K562 (cell line): ENCODE data around the gene TMCC2. TPM values are rescaled to one million over a fixed set of nuclear protein-coding genes. Genes with fewer than 3 reads are reported as not detected.
A peak's percentile ranks its signal among the peaks of the same experiment; 100 is the strongest.

Experiments
- BCLAF1 ChIP-seq, 2 experiments: fragments of 450-650 bp in 1 of 2; IDR thresholded peaks; 2 replicates each; pipeline ENCODE4 v1.6.1; 2011 to 2017; ENCODE audit warnings: low read depth in 2 of 2, antibody characterized with exemption in 1 of 2, borderline replicate concordance in 1 of 2, low read length in 1 of 2, mild to moderate bottlenecking in 1 of 2, mixed read lengths in 1 of 2; ENCODE audit not compliant: control insufficient read depth in 1 of 2
- IRF2 ChIP-seq: sonication (generic); formaldehyde crosslinking; IDR thresholded peaks from 2 replicates; pipeline ENCODE4 v1.8.1; 2022; ENCODE audit warnings: mild to moderate bottlenecking, missing genetic modification reagents
- JUN ChIP-seq, 2 experiments: sonication (generic) in 1 of 2; formaldehyde crosslinking in 1 of 2; IDR thresholded peaks; 2 replicates each; pipeline versions ENCODE4 v1.6.1 to v1.8.0; 2012 to 2022; ENCODE audit warnings: borderline replicate concordance in 2 of 2, mild to moderate bottlenecking in 2 of 2, improper control_type of control experiment in 1 of 2, low read depth in 1 of 2, low read length in 1 of 2, missing genetic modification reagents in 1 of 2
- KAT2B ChIP-seq: IDR thresholded peaks from one replicate; pipeline ENCODE4 v1.6.1; 2012; ENCODE audit warnings: low read depth, mild to moderate bottlenecking, control low read depth, inconsistent platforms, low read length, moderate library complexity
- MGA ChIP-seq: fragments of 450-650 bp; IDR thresholded peaks from 2 replicates; pipeline ENCODE4 v1.6.1; 2016; ENCODE audit warnings: mild to moderate bottlenecking, moderate library complexity
- NFE2L1 ChIP-seq: fragments of 450-650 bp; IDR thresholded peaks from 2 replicates; pipeline ENCODE4 v1.6.1; 2016; ENCODE audit warnings: missing genetic modification characterization, low read depth, mild to moderate bottlenecking, missing compliant biosample characterization, moderate library complexity, borderline replicate concordance
- RBM25 ChIP-seq: fragments of 200-400 bp; formaldehyde crosslinking; IDR thresholded peaks from 2 replicates; pipeline ENCODE4 v1.6.1; 2018; ENCODE audit warnings: low read length, low read depth, moderate library complexity; ENCODE audit not compliant: severe bottlenecking
- TCFL5 ChIP-seq: fragments of 250-450 bp; sonication (Bioruptor Pico); conservative IDR thresholded peaks from 2 replicates; pipeline ENCODE4 v1.6.1; 2021; ENCODE audit warnings: mild to moderate bottlenecking, moderate library complexity, matching md5 sums
- ZBTB12 ChIP-seq: fragments of 250-450 bp; sonication (Bioruptor Pico); IDR thresholded peaks from 2 replicates; pipeline ENCODE4 v1.4.0; 2020
- polyA plus RNA-seq, 8 experiments: library from polyadenylated mRNA; depleted of rRNA in 4 of 8; stranded (reverse) in 5 of 8; unstranded in 3 of 8; fragments of >200 nt; fragmentation: Nextera tagmentation in 2 of 8; fragmentation: Illumina TruSeq in 1 of 8; extraction: Ambion mirVana in 2 of 8; extraction: Trizol in 1 of 8; gene quantifications; 2 replicates each; pipeline versions ENCODE4 v1.2.1 to v1.2.3, GENCODE V29; 2011 to 2014; ENCODE audit warnings: inconsistent platforms in 1 of 8, missing spikeins in 1 of 8
- total RNA-seq, 7 experiments: library from RNA; depleted of rRNA in 6 of 7; stranded (reverse); fragments of >200 nt in 6 of 7; fragmentation: Illumina TruSeq in 2 of 7; extraction: Trizol in 2 of 7; gene quantifications; 2 replicates each; pipeline versions ENCODE4 v1.2.1 to v1.2.3, GENCODE V29; 2011 to 2021; ENCODE audit warnings: low replicate concordance in 1 of 7

Gene TMCC2
- total and polyA plus RNA-seq, 9 of the 15 experiments (the other 6 are each of a cell fraction or from before 2014, with no cell fraction given): 0.06 to 1.8 (median 0.98) TPM

- no peak for TF ChIP-seq ZBTB12
- no peak for TF ChIP-seq KAT2B
- TF ChIP-seq IRF2 (CRISPR knock-in tag): no peak
- TF ChIP-seq NFE2L1 (tag): no peak
- TF ChIP-seq JUN (IDR thresholded peaks at IDR 0.05; ENCODE audit: borderline replicate concordance, low read depth, low read length): peak; percentile 97
- TF ChIP-seq JUN (CRISPR knock-in tag; IDR thresholded peaks at IDR 0.05; ENCODE audit: borderline replicate concordance): no peak
- no peak for TF ChIP-seq RBM25
- no peak for TF ChIP-seq BCLAF1 (IDR thresholded peaks at IDR 0.05; ENCODE audit: borderline replicate concordance in 1 of 2, control insufficient read depth in 1 of 2, low read depth in 2 of 2, low read length in 1 of 2)
- no peak for TF ChIP-seq TCFL5
- peak; percentile 15; the same call in 1 of the 2 replicates for TF ChIP-seq MGA
These were observed 56.8 kb downstream of the TMCC2 start (continued) for GRCh38 chr1:205284420-205285144.
